WTC11 (cell line): ENCODE measurements around the gene ABTB2. TPM values are rescaled to one million over a fixed set of nuclear protein-coding genes. Genes with fewer than 3 reads are reported as not detected.
A peak's percentile ranks its signal among the peaks of the same experiment; 100 is the strongest.

Source experiments
- ATAC-seq: fragments of 200-7000 bp; cut with Tn5 transposase; 2 replicates; pipeline ENCODE4 v1.10.0; 2021; ENCODE audit warnings: mild to moderate bottlenecking, moderate library complexity
- CTCF ChIA-PET: fragments of 300-600 bp; sonication (Branson Sonifier 250); formaldehyde crosslinking; loops from one replicate; lab custom pipeline; 2021; ENCODE audit warnings: antibody characterized with exemption; lab: Charles Lee
- POLR2A ChIA-PET: fragments of 350-600 bp; sonication (Branson Sonifier 250); formaldehyde crosslinking; loops from one replicate; lab custom pipeline; 2021; ENCODE audit warnings: antibody characterized with exemption; lab: Charles Lee
- DNase-seq: peaks from one replicate; pipeline ENCODE4 v3.0.0; 2021; ENCODE audit warnings: low spot score
- H3K27ac Mint-ChIP-seq: 2 replicates; pipeline ENCODE4 v1.8.0; 2021; ENCODE audit warnings: mixed read lengths
- H3K27me3 Mint-ChIP-seq: 2 replicates; pipeline ENCODE4 v1.8.0; 2021; ENCODE audit warnings: low read depth, mild to moderate bottlenecking, moderate library complexity, mixed read lengths
- H3K36me3 Mint-ChIP-seq: 2 replicates; pipeline ENCODE4 v1.8.0; 2021; ENCODE audit warnings: mixed read lengths
- H3K4me1 Mint-ChIP-seq: 2 replicates; pipeline ENCODE4 v1.8.0; 2022; ENCODE audit warnings: mixed read lengths
- H3K4me3 Mint-ChIP-seq: 2 replicates; pipeline ENCODE4 v1.8.0; 2021; ENCODE audit warnings: mild to moderate bottlenecking, moderate library complexity, mixed read lengths
- H3K9me3 Mint-ChIP-seq: 2 replicates; pipeline ENCODE4 v1.8.0; 2021; ENCODE audit warnings: mixed read lengths
- ATF1 ChIP-seq: sonication (generic); formaldehyde crosslinking; IDR thresholded peaks from 2 replicates; pipeline ENCODE4 v1.8.1; 2023; ENCODE audit warnings: mild to moderate bottlenecking, moderate library complexity, missing genetic modification reagents
- ATF2 ChIP-seq: sonication (generic); formaldehyde crosslinking; IDR thresholded peaks from 2 replicates; pipeline ENCODE4 v1.8.1; 2022; ENCODE audit warnings: low read depth, missing genetic modification reagents, borderline replicate concordance
- CTCF ChIP-seq: fragments of 200-600 bp; IDR thresholded peaks from 2 replicates; pipeline ENCODE4 v1.8.0; 2022; ENCODE audit warnings: antibody characterized with exemption
- E2F1 ChIP-seq: sonication (generic); formaldehyde crosslinking; IDR thresholded peaks from 2 replicates; pipeline ENCODE4 v1.8.0; 2022; ENCODE audit warnings: mild to moderate bottlenecking, missing genetic modification reagents
- HMGXB4 ChIP-seq: sonication (generic); formaldehyde crosslinking; IDR thresholded peaks from 2 replicates; pipeline ENCODE4 v1.8.1; 2023; ENCODE audit warnings: mild to moderate bottlenecking, moderate library complexity, missing genetic modification reagents
- IRF1 ChIP-seq: sonication (generic); formaldehyde crosslinking; IDR thresholded peaks from 2 replicates; pipeline ENCODE4 v1.8.0; 2023; ENCODE audit warnings: missing genetic modification reagents
- KAT7 ChIP-seq: sonication (generic); formaldehyde crosslinking; IDR thresholded peaks from 2 replicates; pipeline ENCODE4 v1.8.1; 2023; ENCODE audit warnings: missing genetic modification reagents, mild to moderate bottlenecking, borderline replicate concordance
- MXD4 ChIP-seq: fragments of 250-450 bp; sonication (Bioruptor Pico); IDR thresholded peaks from 2 replicates; pipeline ENCODE4 v1.8.0; 2021; ENCODE audit warnings: mild to moderate bottlenecking, moderate library complexity, borderline replicate concordance
- MYBL2 ChIP-seq: sonication (generic); formaldehyde crosslinking; IDR thresholded peaks from 2 replicates; pipeline ENCODE4 v1.8.1; 2023; ENCODE audit warnings: mild to moderate bottlenecking, moderate library complexity, missing genetic modification reagents
- NFATC4 ChIP-seq: fragments of 250-450 bp; sonication (Bioruptor Pico); IDR thresholded peaks from 2 replicates; pipeline ENCODE4 v1.9.0; 2021; ENCODE audit warnings: mild to moderate bottlenecking
- NFE2L1 ChIP-seq: sonication (generic); formaldehyde crosslinking; IDR thresholded peaks from 2 replicates; pipeline ENCODE4 v1.8.1; 2023; ENCODE audit warnings: missing genetic modification reagents
- NR2C2 ChIP-seq: sonication (generic); formaldehyde crosslinking; IDR thresholded peaks from 2 replicates; pipeline ENCODE4 v1.8.0; 2022; ENCODE audit warnings: mild to moderate bottlenecking, missing genetic modification reagents
- PREB ChIP-seq: sonication (generic); formaldehyde crosslinking; IDR thresholded peaks from 2 replicates; pipeline ENCODE4 v1.8.1; 2022; ENCODE audit warnings: mild to moderate bottlenecking, missing genetic modification reagents, moderate library complexity, borderline replicate concordance
- RELA ChIP-seq: sonication (generic); formaldehyde crosslinking; IDR thresholded peaks from 2 replicates; pipeline ENCODE4 v1.8.1; 2022; ENCODE audit warnings: missing genetic modification reagents, mild to moderate bottlenecking, borderline replicate concordance
- TEAD1 ChIP-seq: sonication (generic); formaldehyde crosslinking; IDR thresholded peaks from 2 replicates; pipeline ENCODE4 v1.8.0; 2022; ENCODE audit warnings: mild to moderate bottlenecking, missing genetic modification reagents
- ZNF263 ChIP-seq: sonication (generic); formaldehyde crosslinking; IDR thresholded peaks from 2 replicates; pipeline ENCODE4 v1.8.1; 2022; ENCODE audit warnings: low read depth, mild to moderate bottlenecking, moderate library complexity, missing genetic modification reagents
- ZNF317 ChIP-seq: sonication (generic); formaldehyde crosslinking; IDR thresholded peaks from 2 replicates; pipeline ENCODE4 v1.8.1; 2023; ENCODE audit warnings: low read depth, mild to moderate bottlenecking, moderate library complexity, missing genetic modification reagents, borderline replicate concordance
- ZNF423 ChIP-seq: fragments of 250-450 bp; sonication (Bioruptor Pico); IDR thresholded peaks from 2 replicates; pipeline ENCODE4 v2.1.2; 2022; ENCODE audit warnings: mild to moderate bottlenecking, moderate library complexity
- ZNF512 ChIP-seq: sonication (generic); formaldehyde crosslinking; IDR thresholded peaks from 2 replicates; pipeline ENCODE4 v1.8.1; 2022; ENCODE audit warnings: missing genetic modification reagents, borderline replicate concordance
- total RNA-seq: library from RNA; stranded (reverse); gene quantifications from 3 replicates; pipeline ENCODE4 v1.2.3, GENCODE V29; 2021

Gene ABTB2
- total RNA-seq, 1 experiment from 2014 or later: 12.8 TPM

GRCh38 chr11:34343153-34343552 lies 14.7 kb downstream of the ABTB2 start:
- H3K4me3 Mint-ChIP-seq: no peak overlapping the region
- DNase-seq (no peak), ATAC-seq (no peak)
- ChIA-PET CTCF (interaction anchor here (7.9 kb wide), 1 partner anchor 169 kb away, joined by 46 read pairs; no protein-coding TSS in a partner anchor), POLR2A (no interaction called here)
- TF ChIP-seq ZNF423 (CRISPR knock-in tag): no peak
- H3K4me1 Mint-ChIP-seq: peaks cover 21% of the 10 kb centered on the region
- H3K36me3 Mint-ChIP-seq: no peaks in the 10 kb centered on the region
- H3K27ac Mint-ChIP-seq: no peak overlapping the region
- H3K27me3 Mint-ChIP-seq: no peaks in the 10 kb centered on the region
- H3K9me3 Mint-ChIP-seq: no peaks in the 10 kb centered on the region

GRCh38 chr11:34341931-34342533 lies 15.8 kb downstream of the ABTB2 start:
- POLR2A ChIA-PET: interaction anchor here (1.8 kb wide), 1 partner anchor 16 kb away, joined by 4 read pairs; the partner anchor contains the start of gene ABTB2
- Mint-ChIP-seq H3K27me3 (no peaks in the 10 kb centered on the region), H3K36me3 (no peaks in the 10 kb centered on the region), H3K9me3 (no peaks in the 10 kb centered on the region), H3K4me3 (no peak overlapping the region), H3K4me1 (peaks cover 21% of the 10 kb centered on the region), H3K27ac (no peak overlapping the region)
- ATAC-seq (peak; percentile 46; the same call in 1 of the 2 replicates), DNase-seq (no peak)
- TF ChIP-seq ZNF317: no peak
- TF ChIP-seq IRF1 (CRISPR knock-in tag): no peak
- no peak for TF ChIP-seq TEAD1 (CRISPR knock-in tag)
- no peak for TF ChIP-seq CTCF
- TF ChIP-seq ATF1 (CRISPR knock-in tag): no peak
- no peak for TF ChIP-seq ZNF423 (CRISPR knock-in tag)
- no peak for TF ChIP-seq MXD4
- TF ChIP-seq KAT7 (CRISPR knock-in tag): no peak
- TF ChIP-seq PREB (CRISPR knock-in tag): no peak
- TF ChIP-seq RELA (CRISPR knock-in tag): no peak
- TF ChIP-seq ZNF512 (CRISPR knock-in tag): no peak
- TF ChIP-seq ATF2: no peak
- no peak for TF ChIP-seq E2F1 (CRISPR knock-in tag)
- no peak for TF ChIP-seq NFATC4
- TF ChIP-seq NFE2L1: no peak
- no peak for TF ChIP-seq HMGXB4 (CRISPR knock-in tag)
- TF ChIP-seq MYBL2 (CRISPR knock-in tag): no peak
- no peak for TF ChIP-seq ZNF263 (CRISPR knock-in tag)
- no peak for TF ChIP-seq NR2C2
- CTCF ChIA-PET: interaction anchor here (0.6 to 7.9 kb wide), 4 partner anchors 10 to 168 kb away, joined by 3 to 46 read pairs (median 4); no protein-coding TSS in a partner anchor
